ENCODE data around the gene SIL1. TPM values are rescaled to one million over a fixed set of nuclear protein-coding genes. Genes with fewer than 3 reads are reported as not detected.
"Not testable (repeated sequence)": the region's sequence is repeated elsewhere in the genome, so short reads cannot be mapped to it uniquely, and the experiment has no call there.

The SIL1 gene
- total RNA-seq, 1 experiment from 2014 or later: 114 TPM

GRCh38 chr5:139171779-139172404 is 26.3 kb downstream of the SIL1 start:
- CTCF ChIA-PET: interaction anchor here (0.7 kb wide), 1 partner anchor 31 kb away, joined by 4 read pairs; no protein-coding TSS in a partner anchor
- no peaks in the 10 kb centered on the region for H3K9me3 Mint-ChIP-seq (ENCODE audit: unreplicated experiment)
- H3K4me3 Mint-ChIP-seq (ENCODE audit: unreplicated experiment): no peak overlapping the region
- peaks cover 13% of the 10 kb centered on the region for H3K4me1 Mint-ChIP-seq (ENCODE audit: insufficient read depth, unreplicated experiment)
- peaks cover 13% of the 10 kb centered on the region for H3K36me3 Mint-ChIP-seq (ENCODE audit: insufficient read depth, unreplicated experiment)
- BruUV-seq (replicated peaks): no TSS peak
- POLR2A ChIA-PET: interaction anchor here (0.6 kb wide), 1 partner anchor 785 kb away, joined by 3 read pairs; no protein-coding TSS in a partner anchor
- DNase-seq (ENCODE audit: unreplicated experiment): no peak
- H3K27me3 Mint-ChIP-seq (ENCODE audit: insufficient read depth, unreplicated experiment): no peaks in the 10 kb centered on the region
- TF ChIP-seq, protein P1, sequence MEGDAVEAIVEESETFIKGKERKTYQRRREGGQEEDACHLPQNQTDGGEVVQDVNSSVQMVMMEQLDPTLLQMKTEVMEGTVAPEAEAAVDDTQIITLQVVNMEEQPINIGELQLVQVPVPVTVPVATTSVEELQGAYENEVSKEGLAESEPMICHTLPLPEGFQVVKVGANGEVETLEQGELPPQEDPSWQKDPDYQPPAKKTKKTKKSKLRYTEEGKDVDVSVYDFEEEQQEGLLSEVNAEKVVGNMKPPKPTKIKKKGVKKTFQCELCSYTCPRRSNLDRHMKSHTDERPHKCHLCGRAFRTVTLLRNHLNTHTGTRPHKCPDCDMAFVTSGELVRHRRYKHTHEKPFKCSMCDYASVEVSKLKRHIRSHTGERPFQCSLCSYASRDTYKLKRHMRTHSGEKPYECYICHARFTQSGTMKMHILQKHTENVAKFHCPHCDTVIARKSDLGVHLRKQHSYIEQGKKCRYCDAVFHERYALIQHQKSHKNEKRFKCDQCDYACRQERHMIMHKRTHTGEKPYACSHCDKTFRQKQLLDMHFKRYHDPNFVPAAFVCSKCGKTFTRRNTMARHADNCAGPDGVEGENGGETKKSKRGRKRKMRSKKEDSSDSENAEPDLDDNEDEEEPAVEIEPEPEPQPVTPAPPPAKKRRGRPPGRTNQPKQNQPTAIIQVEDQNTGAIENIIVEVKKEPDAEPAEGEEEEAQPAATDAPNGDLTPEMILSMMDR (IDR thresholded peaks at IDR 0.05; ENCODE audit: unreplicated experiment): no peak
- intact Hi-C loops (cut with micrococcal nuclease): no loop called here
- no peak overlapping the region for H3K27ac Mint-ChIP-seq (ENCODE audit: low read depth, unreplicated experiment)

GRCh38 chr5:139167952-139168720 is 30.0 kb downstream of the SIL1 start:
- BruUV-seq (replicated peaks): no TSS peak
- POLR2A ChIA-PET: interaction anchor here (0.6 to 2.8 kb wide), 8 partner anchors 10 to 244 kb away, joined by 3 to 12 read pairs (median 4); partner anchors contain the start of gene MATR3
- Mint-ChIP-seq H3K4me1 (ENCODE audit: insufficient read depth, unreplicated experiment) (peaks cover 24% of the 10 kb centered on the region), H3K27ac (ENCODE audit: low read depth, unreplicated experiment) (no peak overlapping the region), H3K27me3 (ENCODE audit: insufficient read depth, unreplicated experiment) (no peaks in the 10 kb centered on the region), H3K9me3 (ENCODE audit: unreplicated experiment) (no peaks in the 10 kb centered on the region), H3K36me3 (ENCODE audit: insufficient read depth, unreplicated experiment) (peaks cover 18% of the 10 kb centered on the region), H3K4me3 (ENCODE audit: unreplicated experiment) (no peak overlapping the region)
- TF ChIP-seq, protein P1 (IDR thresholded peaks at IDR 0.05; ENCODE audit: unreplicated experiment): no peak
- intact Hi-C loops (cut with micrococcal nuclease): no loop called here
- CTCF ChIA-PET: interaction anchor here (0.6 to 1.7 kb wide), 2 partner anchors 9 to 192 kb away, joined by 3 to 4 read pairs; no protein-coding TSS in a partner anchor
- DNase-seq (ENCODE audit: unreplicated experiment): no peak

GRCh38 chr5:139167533-139167932 is 30.6 kb downstream of the SIL1 start:
- H3K27ac Mint-ChIP-seq (ENCODE audit: low read depth, unreplicated experiment): no peak overlapping the region
- TF ChIP-seq, protein P1 (IDR thresholded peaks at IDR 0.05; ENCODE audit: unreplicated experiment): no peak
- H3K36me3 Mint-ChIP-seq (ENCODE audit: insufficient read depth, unreplicated experiment): peaks cover 13% of the 10 kb centered on the region
- no peaks in the 10 kb centered on the region for H3K9me3 Mint-ChIP-seq (ENCODE audit: unreplicated experiment)
- H3K27me3 Mint-ChIP-seq (ENCODE audit: insufficient read depth, unreplicated experiment): no peaks in the 10 kb centered on the region
- H3K4me1 Mint-ChIP-seq (ENCODE audit: insufficient read depth, unreplicated experiment): peaks cover 30% of the 10 kb centered on the region
- intact Hi-C loops (cut with micrococcal nuclease): no loop called here
- ChIA-PET CTCF (interaction anchor here (0.6 to 1.7 kb wide), 2 partner anchors 8 to 191 kb away, joined by 3 to 4 read pairs; no protein-coding TSS in a partner anchor), POLR2A (interaction anchor here (0.6 to 2.8 kb wide), 8 partner anchors 9 to 243 kb away, joined by 3 to 12 read pairs (median 4); partner anchors contain the start of gene MATR3)
- no peak for DNase-seq (ENCODE audit: unreplicated experiment)
- no TSS peak for BruUV-seq (replicated peaks)
- H3K4me3 Mint-ChIP-seq (ENCODE audit: unreplicated experiment): no peak overlapping the region

- DNase-seq (ENCODE audit: unreplicated experiment): no peak
- TF ChIP-seq, protein P1 (IDR thresholded peaks at IDR 0.05; ENCODE audit: unreplicated experiment): no peak
- no TSS peak for BruUV-seq (replicated peaks)
- CTCF ChIA-PET: interaction anchor here (1.7 kb wide), 1 partner anchor 8 kb away, joined by 4 read pairs; no protein-coding TSS in a partner anchor
- Mint-ChIP-seq H3K27ac (ENCODE audit: low read depth, unreplicated experiment) (no peak overlapping the region), H3K4me3 (ENCODE audit: unreplicated experiment) (no peak overlapping the region), H3K4me1 (ENCODE audit: insufficient read depth, unreplicated experiment) (peaks cover 31% of the 10 kb centered on the region), H3K36me3 (ENCODE audit: insufficient read depth, unreplicated experiment) (peaks cover 11% of the 10 kb centered on the region), H3K27me3 (ENCODE audit: insufficient read depth, unreplicated experiment) (no peaks in the 10 kb centered on the region), H3K9me3 (ENCODE audit: unreplicated experiment) (no peaks in the 10 kb centered on the region)
- POLR2A ChIA-PET: interaction anchor here (0.6 to 2.8 kb wide), 6 partner anchors 9 to 243 kb away, joined by 3 to 12 read pairs (median 4); partner anchors contain the start of gene MATR3
- intact Hi-C loops (cut with micrococcal nuclease): no loop called here
Observed at GRCh38 chr5:139167063-139167462, 31.1 kb downstream of the SIL1 start.

- H3K27me3 Mint-ChIP-seq (ENCODE audit: insufficient read depth, unreplicated experiment); BruUV-seq (replicated peaks); H3K4me3 Mint-ChIP-seq (ENCODE audit: unreplicated experiment); H3K9me3 Mint-ChIP-seq (ENCODE audit: unreplicated experiment); intact Hi-C loops (cut with micrococcal nuclease); DNase-seq (ENCODE audit: unreplicated experiment); H3K27ac Mint-ChIP-seq (ENCODE audit: low read depth, unreplicated experiment): not testable (repeated sequence)
- POLR2A ChIA-PET: interaction anchor here (0.6 to 1.8 kb wide), 3 partner anchors 14 to 700 kb away, joined by 3 to 5 read pairs (median 4); partner anchors contain the start of gene EGR1
- H3K36me3 Mint-ChIP-seq (ENCODE audit: insufficient read depth, unreplicated experiment): peaks cover 11% of the 10 kb centered on the region
- peaks cover 26% of the 10 kb centered on the region for H3K4me1 Mint-ChIP-seq (ENCODE audit: insufficient read depth, unreplicated experiment)
- CTCF ChIA-PET: interaction anchor here (0.5 to 1.9 kb wide), 2 partner anchors 17 to 1097 kb away, joined by 3 to 6 read pairs; no protein-coding TSS in a partner anchor
Observed at GRCh38 chr5:139164897-139165296, 33.3 kb downstream of the SIL1 start.

All from MCF 10A (cell line).